Hematopoietic multipotent progenitor cell treated with erythropoietin and hydrocortisone succinate and interleukin-3 and kit ligand, for 17 days (in vitro differentiated cells): Measurements from ENCODE around the gene PHF21A.
A peak's percentile ranks its signal among the peaks of the same experiment; 100 is the strongest.

Experiments used
- DNase-seq: peaks from one replicate; pipeline ENCODE4 v3.0.0-alpha.2; 2015; ENCODE audit warnings: low spot score

Gene PHF21A

GRCh38 chr11:46121301-46121723 lies at the start of gene PHF21A:
Gene PHF21A, minus strand, starts transcription at chr11:46121454. Its CDS starts 37,235 bp downstream, at chr11:46084219.
- peak; percentile 91 for DNase-seq

- no peak for DNase-seq
These were observed 49.5 kb upstream of the PHF21A start for GRCh38 chr11:46170797-46171196.

- no peak for DNase-seq
These were observed 41.4 kb upstream of the PHF21A start for GRCh38 chr11:46162700-46163099.

GRCh38 chr11:46161201-46161600 lies 39.9 kb upstream of the PHF21A start:
- DNase-seq = no peak

GRCh38 chr11:46160100-46160499 lies 38.8 kb upstream of the PHF21A start:
- DNase-seq = no peak

GRCh38 chr11:46159680-46160079 lies 38.4 kb upstream of the PHF21A start:
- DNase-seq = no peak

- DNase-seq = no peak
These were observed 28.6 kb upstream of the PHF21A start for GRCh38 chr11:46149826-46150225.

- DNase-seq = no peak
These were observed 28.1 kb upstream of the PHF21A start for GRCh38 chr11:46149342-46149741.

- no peak for DNase-seq
These were observed 23.5 kb upstream of the PHF21A start for GRCh38 chr11:46144741-46145140.

GRCh38 chr11:46143049-46143806 lies 22.0 kb upstream of the PHF21A start:
- no peak for DNase-seq

- DNase-seq = no peak
These were observed 21.3 kb upstream of the PHF21A start for GRCh38 chr11:46142561-46142960.

- DNase-seq = no peak
These were observed 20.3 kb upstream of the PHF21A start for GRCh38 chr11:46141597-46141996.

GRCh38 chr11:46134540-46134939 lies 13.3 kb upstream of the PHF21A start:
- no peak for DNase-seq

- DNase-seq = no peak
These were observed 12.8 kb upstream of the PHF21A start for GRCh38 chr11:46134061-46134460.

- no peak for DNase-seq
These were observed 11.9 kb upstream of the PHF21A start for GRCh38 chr11:46133119-46133518.

GRCh38 chr11:46130286-46130940 lies 9.2 kb upstream of the PHF21A start:
- no peak for DNase-seq

GRCh38 chr11:46129133-46129532 lies 7.9 kb upstream of the PHF21A start:
- DNase-seq = no peak

GRCh38 chr11:46127150-46127638 lies 5.9 kb upstream of the PHF21A start:
- DNase-seq = peak; percentile 86

- DNase-seq = no peak
These were observed 4.0 kb upstream of the PHF21A start for GRCh38 chr11:46125284-46125683.

- DNase-seq = no peak
These were observed 1.9 kb upstream of the PHF21A start for GRCh38 chr11:46122945-46123715.

GRCh38 chr11:46121724-46122477 lies 647 bp upstream of the PHF21A start:
- peak; percentile 90 for DNase-seq
